ENCODE measurements around the gene FOXP1.

The FOXP1 gene

GRCh38 chr3:71525391-71525790, 58.1 kb downstream of the FOXP1 start:
- Histone ChIP-seq H3K36me3 (ENCODE audit: control insufficient read depth, insufficient read depth, low read length, severe bottlenecking) (no peaks in the 10 kb centered on the region), H3K9ac (ENCODE audit: low read length) (no peak overlapping the region), H3K4me3 (ENCODE audit: low read length) (no peak overlapping the region), H3K27me3 (replicated peaks; ENCODE audit: control insufficient read depth, insufficient read depth, low read length) (no peaks in the 10 kb centered on the region), H3K9me3 (ENCODE audit: control insufficient read depth, low read length) (no peaks in the 10 kb centered on the region), H3K4me1 (ENCODE audit: control insufficient read depth, insufficient read depth, low read length) (peaks cover 4% of the 10 kb centered on the region)
- no peak for DNase-seq (ENCODE audit: low read depth)

DNA sequence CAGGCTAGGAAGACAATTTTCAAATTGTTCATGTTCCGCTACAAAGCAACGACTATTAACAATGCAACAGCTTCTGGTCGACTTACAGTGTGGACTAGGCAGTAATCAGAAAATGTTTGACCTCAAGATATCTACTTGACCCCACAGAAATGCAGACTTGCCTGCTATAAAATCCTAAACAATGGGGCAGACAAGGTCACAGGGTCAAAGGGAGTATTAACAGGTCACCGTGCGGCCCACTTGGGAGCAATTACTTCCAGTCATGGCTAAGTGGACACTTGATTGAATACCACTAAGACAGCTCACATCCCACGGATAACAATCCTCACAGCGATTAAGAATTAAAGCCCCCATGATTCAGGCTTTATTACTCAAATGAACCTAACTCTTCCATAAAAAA, 58.9 kb downstream of the FOXP1 start:
- Histone ChIP-seq H3K9ac (ENCODE audit: low read length) (no peak overlapping the region), H3K4me3 (ENCODE audit: low read length) (no peak overlapping the region), H3K4me1 (ENCODE audit: control insufficient read depth, insufficient read depth, low read length) (peaks cover 9% of the 10 kb centered on the region), H3K9me3 (ENCODE audit: control insufficient read depth, low read length) (no peaks in the 10 kb centered on the region), H3K27me3 (replicated peaks; ENCODE audit: control insufficient read depth, insufficient read depth, low read length) (no peaks in the 10 kb centered on the region), H3K36me3 (ENCODE audit: control insufficient read depth, insufficient read depth, low read length, severe bottlenecking) (no peaks in the 10 kb centered on the region)
- no peak for DNase-seq (ENCODE audit: low read depth)

DNA sequence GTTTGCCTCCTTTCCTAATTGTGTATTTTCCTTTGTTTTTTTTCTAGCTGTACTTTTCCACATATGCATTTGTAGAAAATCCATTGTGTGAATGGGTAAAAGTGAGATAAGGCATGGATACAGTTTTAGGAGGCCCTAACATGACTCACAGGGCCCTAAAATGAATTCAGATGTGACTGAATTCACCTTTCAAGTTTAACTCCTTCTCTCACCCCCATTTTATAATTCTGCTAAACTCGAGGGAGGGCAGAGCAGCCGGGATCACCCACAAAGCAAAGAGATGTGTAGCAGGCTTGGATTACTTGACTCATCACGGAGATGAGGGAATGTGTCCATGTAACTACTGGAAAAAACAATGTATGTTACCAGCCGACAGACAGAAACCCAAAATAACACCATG, 59.9 kb downstream of the FOXP1 start:
- H3K4me3 ChIP-seq (ENCODE audit: low read length) = no peak overlapping the region
- peaks cover 5% of the 10 kb centered on the region for H3K4me1 ChIP-seq (ENCODE audit: control insufficient read depth, insufficient read depth, low read length)
- no peaks in the 10 kb centered on the region for H3K27me3 ChIP-seq (replicated peaks; ENCODE audit: control insufficient read depth, insufficient read depth, low read length)
- no peaks in the 10 kb centered on the region for H3K36me3 ChIP-seq (ENCODE audit: control insufficient read depth, insufficient read depth, low read length, severe bottlenecking)
- H3K9ac ChIP-seq (ENCODE audit: low read length) = no peak overlapping the region
- H3K9me3 ChIP-seq (ENCODE audit: control insufficient read depth, low read length) = no peaks in the 10 kb centered on the region
- no peak for DNase-seq (ENCODE audit: low read depth)

- H3K4me1 ChIP-seq (ENCODE audit: control insufficient read depth, insufficient read depth, low read length) = peaks cover 5% of the 10 kb centered on the region
- no peaks in the 10 kb centered on the region for H3K9me3 ChIP-seq (ENCODE audit: control insufficient read depth, low read length)
- H3K27me3 ChIP-seq (replicated peaks; ENCODE audit: control insufficient read depth, insufficient read depth, low read length) = no peaks in the 10 kb centered on the region
- no peak overlapping the region for H3K4me3 ChIP-seq (ENCODE audit: low read length)
- no peak overlapping the region for H3K9ac ChIP-seq (ENCODE audit: low read length)
- DNase-seq (ENCODE audit: low read depth) = no peak
- H3K36me3 ChIP-seq (ENCODE audit: control insufficient read depth, insufficient read depth, low read length, severe bottlenecking) = no peaks in the 10 kb centered on the region
These were observed 61.3 kb downstream of the FOXP1 start for GRCh38 chr3:71521940-71522876.

DNA sequence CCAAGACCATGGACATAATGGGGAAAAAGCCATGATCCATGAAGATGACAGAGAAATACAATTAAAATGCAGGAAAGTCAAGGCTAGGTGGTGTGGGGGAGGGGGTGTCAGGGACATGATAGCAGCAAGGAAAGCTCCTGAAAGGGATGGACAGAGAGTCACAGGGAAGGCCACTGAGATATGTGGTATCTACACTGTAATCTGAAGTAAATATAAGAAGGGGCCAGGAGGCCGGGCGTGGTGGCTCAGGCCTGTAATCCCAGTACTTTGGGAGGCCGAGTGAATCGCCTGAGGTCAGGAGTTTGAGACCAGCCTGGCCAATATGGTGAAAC, 62.5 kb downstream of the FOXP1 start:
- H3K27me3 ChIP-seq (replicated peaks; ENCODE audit: control insufficient read depth, insufficient read depth, low read length) = no peaks in the 10 kb centered on the region
- H3K9me3 ChIP-seq (ENCODE audit: control insufficient read depth, low read length) = no peaks in the 10 kb centered on the region
- no peak overlapping the region for H3K9ac ChIP-seq (ENCODE audit: low read length)
- H3K4me3 ChIP-seq (ENCODE audit: low read length) = no peak overlapping the region
- no peak for DNase-seq (ENCODE audit: low read depth)
- H3K36me3 ChIP-seq (ENCODE audit: control insufficient read depth, insufficient read depth, low read length, severe bottlenecking) = no peaks in the 10 kb centered on the region
- peaks cover 5% of the 10 kb centered on the region for H3K4me1 ChIP-seq (ENCODE audit: control insufficient read depth, insufficient read depth, low read length)

DNA sequence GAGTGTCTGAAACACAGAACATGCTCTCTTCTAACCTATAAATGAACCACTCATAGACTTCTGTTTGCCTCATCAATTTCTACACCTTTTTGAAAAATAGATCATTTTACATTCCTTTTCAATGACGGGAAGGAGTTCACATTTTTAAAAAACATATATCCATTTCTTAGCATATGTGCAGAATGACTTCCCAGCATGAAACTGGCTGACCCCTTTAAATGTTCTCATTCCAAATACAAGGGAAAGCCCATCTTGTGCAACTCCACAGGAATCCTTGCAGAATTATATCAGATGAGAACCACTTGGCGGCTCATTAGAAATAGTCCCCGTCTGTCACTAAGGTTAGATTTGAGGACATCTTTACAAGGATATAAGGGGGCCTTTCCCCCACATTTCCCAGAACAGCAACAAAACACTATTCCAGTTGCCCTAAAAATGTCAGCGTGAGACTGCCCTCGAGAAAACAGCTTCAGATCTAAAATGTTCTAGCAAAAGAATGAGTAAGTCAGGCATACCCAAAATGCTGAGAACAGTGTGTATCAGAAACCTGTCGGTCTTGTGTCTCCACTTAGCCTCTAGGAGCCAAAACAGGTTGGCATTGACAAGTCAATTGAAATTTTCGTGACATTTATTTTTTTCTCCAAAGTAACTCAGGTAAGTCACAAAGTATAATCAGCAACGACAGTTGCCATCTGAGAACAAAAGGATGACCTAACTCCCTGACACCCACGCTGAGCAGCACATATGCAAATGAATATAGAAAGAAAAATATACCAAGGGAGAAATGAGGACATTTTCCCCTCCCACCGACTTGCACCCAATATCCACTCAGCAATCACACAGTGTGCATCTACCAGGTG, 63.1 kb downstream of the FOXP1 start:
- no peak overlapping the region for H3K4me3 ChIP-seq (ENCODE audit: low read length)
- peak; percentile 32 for DNase-seq (ENCODE audit: low read depth)
- H3K9me3 ChIP-seq (ENCODE audit: control insufficient read depth, low read length) = no peaks in the 10 kb centered on the region
- H3K27me3 ChIP-seq (replicated peaks; ENCODE audit: control insufficient read depth, insufficient read depth, low read length) = no peaks in the 10 kb centered on the region
- H3K9ac ChIP-seq (ENCODE audit: low read length) = no peak overlapping the region
- peaks cover 5% of the 10 kb centered on the region for H3K4me1 ChIP-seq (ENCODE audit: control insufficient read depth, insufficient read depth, low read length)
- no peaks in the 10 kb centered on the region for H3K36me3 ChIP-seq (ENCODE audit: control insufficient read depth, insufficient read depth, low read length, severe bottlenecking)

GRCh38 chr3:71518089-71518488, 65.4 kb downstream of the FOXP1 start:
- Histone ChIP-seq H3K4me3 (ENCODE audit: low read length) (no peak overlapping the region), H3K9me3 (ENCODE audit: control insufficient read depth, low read length) (peaks cover 5% of the 10 kb centered on the region), H3K4me1 (ENCODE audit: control insufficient read depth, insufficient read depth, low read length) (peaks cover 5% of the 10 kb centered on the region), H3K27me3 (replicated peaks; ENCODE audit: control insufficient read depth, insufficient read depth, low read length) (no peaks in the 10 kb centered on the region), H3K36me3 (ENCODE audit: control insufficient read depth, insufficient read depth, low read length, severe bottlenecking) (no peaks in the 10 kb centered on the region), H3K9ac (ENCODE audit: low read length) (no peak overlapping the region)
- no peak for DNase-seq (ENCODE audit: low read depth)

GRCh38 chr3:71517271-71517791, 66.2 kb downstream of the FOXP1 start:
- no peaks in the 10 kb centered on the region for H3K36me3 ChIP-seq (ENCODE audit: control insufficient read depth, insufficient read depth, low read length, severe bottlenecking)
- no peak overlapping the region for H3K4me3 ChIP-seq (ENCODE audit: low read length)
- peaks cover 5% of the 10 kb centered on the region for H3K9me3 ChIP-seq (ENCODE audit: control insufficient read depth, low read length)
- H3K9ac ChIP-seq (ENCODE audit: low read length) = no peak overlapping the region
- peaks cover 5% of the 10 kb centered on the region for H3K4me1 ChIP-seq (ENCODE audit: control insufficient read depth, insufficient read depth, low read length)
- H3K27me3 ChIP-seq (replicated peaks; ENCODE audit: control insufficient read depth, insufficient read depth, low read length) = no peaks in the 10 kb centered on the region
- peak; percentile 19 for DNase-seq (ENCODE audit: low read depth)

DNA sequence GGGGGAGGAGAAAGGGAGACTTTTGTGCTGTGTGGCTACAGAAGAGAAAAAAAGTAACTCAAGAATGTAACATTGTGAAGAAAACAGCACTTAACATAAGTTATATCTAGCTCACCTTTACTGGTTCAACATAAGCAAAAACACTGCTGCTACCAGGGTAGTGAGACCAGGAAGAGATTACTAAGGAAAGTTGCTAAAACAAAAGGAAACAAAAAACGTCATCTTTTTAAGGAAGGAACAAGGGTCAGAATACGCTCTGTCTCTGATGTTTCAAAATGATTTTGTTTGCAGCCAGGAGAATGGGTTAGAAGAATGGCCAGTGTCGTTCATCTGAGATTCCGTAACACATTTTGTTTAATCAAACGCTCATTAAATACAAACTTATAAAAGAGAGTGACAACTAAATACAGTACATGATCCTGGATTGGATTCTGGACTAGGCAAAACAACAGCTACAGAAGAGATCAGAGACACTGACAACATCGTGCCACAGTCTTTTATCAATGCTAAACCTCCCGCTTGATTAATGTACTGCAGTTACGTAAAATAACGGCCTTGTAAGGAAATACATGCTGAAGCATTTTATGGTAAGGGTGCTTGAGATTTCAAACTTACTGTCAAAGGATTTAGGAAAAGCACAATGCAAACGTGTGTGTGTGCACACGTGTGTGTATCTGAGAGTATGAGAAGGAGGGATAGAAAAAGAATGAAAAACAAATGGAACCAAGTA, 67.7 kb downstream of the FOXP1 start:
- Histone ChIP-seq H3K27me3 (replicated peaks; ENCODE audit: control insufficient read depth, insufficient read depth, low read length) (no peaks in the 10 kb centered on the region), H3K9ac (ENCODE audit: low read length) (no peak overlapping the region), H3K4me1 (ENCODE audit: control insufficient read depth, insufficient read depth, low read length) (peaks cover 5% of the 10 kb centered on the region), H3K36me3 (ENCODE audit: control insufficient read depth, insufficient read depth, low read length, severe bottlenecking) (no peaks in the 10 kb centered on the region), H3K9me3 (ENCODE audit: control insufficient read depth, low read length) (peaks cover 5% of the 10 kb centered on the region), H3K4me3 (ENCODE audit: low read length) (no peak overlapping the region)
- no peak for DNase-seq (ENCODE audit: low read depth)

- Histone ChIP-seq H3K9me3 (ENCODE audit: control insufficient read depth, low read length) (peaks cover 5% of the 10 kb centered on the region), H3K36me3 (ENCODE audit: control insufficient read depth, insufficient read depth, low read length, severe bottlenecking) (no peaks in the 10 kb centered on the region), H3K4me3 (ENCODE audit: low read length) (no peak overlapping the region), H3K4me1 (ENCODE audit: control insufficient read depth, insufficient read depth, low read length) (no peaks in the 10 kb centered on the region), H3K9ac (ENCODE audit: low read length) (no peak overlapping the region), H3K27me3 (replicated peaks; ENCODE audit: control insufficient read depth, insufficient read depth, low read length) (no peaks in the 10 kb centered on the region)
- no peak for DNase-seq (ENCODE audit: low read depth)
These were observed 68.9 kb downstream of the FOXP1 start for GRCh38 chr3:71514621-71515020.

DNA sequence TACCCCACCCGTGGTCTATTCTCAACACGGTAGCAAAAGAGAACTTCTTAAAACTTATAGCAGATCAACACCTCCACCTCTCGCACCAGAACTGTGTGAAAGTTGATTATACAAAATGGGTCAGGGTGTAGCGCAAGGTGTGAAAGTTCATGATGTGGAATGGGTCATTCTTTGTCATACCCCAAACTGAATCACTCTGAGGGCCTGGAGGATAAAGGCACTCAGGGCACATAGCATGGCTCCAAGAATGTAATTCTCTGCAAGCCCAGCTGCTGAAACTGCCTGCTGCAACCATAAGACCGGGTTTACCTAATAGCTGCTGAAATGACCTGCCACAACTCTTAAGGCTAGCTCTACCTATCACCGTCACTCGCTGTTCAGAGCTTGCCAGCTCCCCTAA, 70.0 kb downstream of the FOXP1 start:
- Histone ChIP-seq H3K9me3 (ENCODE audit: control insufficient read depth, low read length) (peaks cover 5% of the 10 kb centered on the region), H3K36me3 (ENCODE audit: control insufficient read depth, insufficient read depth, low read length, severe bottlenecking) (no peaks in the 10 kb centered on the region), H3K9ac (ENCODE audit: low read length) (no peak overlapping the region), H3K4me1 (ENCODE audit: control insufficient read depth, insufficient read depth, low read length) (no peaks in the 10 kb centered on the region), H3K4me3 (ENCODE audit: low read length) (no peak overlapping the region), H3K27me3 (replicated peaks; ENCODE audit: control insufficient read depth, insufficient read depth, low read length) (no peaks in the 10 kb centered on the region)
- DNase-seq (ENCODE audit: low read depth) = no peak
